Neural progenitor cell (in vitro differentiated cells): ENCODE measurements around the gene SCGB3A1. TPM values are rescaled to one million over a fixed set of nuclear protein-coding genes. Genes with fewer than 3 reads are reported as not detected.

Source experiments
- DNase-seq: peaks from one replicate; pipeline ENCODE4 v3.0.0-alpha.2; 2016; ENCODE audit warnings: low spot score
- H2AFZ ChIP-seq: fragments of 200-600 bp; sonication (generic); replicated peaks from 2 replicates; pipeline ENCODE4 v1.6.1; 2016; ENCODE audit warnings: antibody characterized with exemption
- H3F3A ChIP-seq: fragments of 200-600 bp; sonication (generic); 2 replicates; pipeline ENCODE4 v1.6.1; 2016; ENCODE audit warnings: antibody characterized with exemption, low read depth
- H3K27ac ChIP-seq: fragments of 200-600 bp; sonication (generic); 2 replicates; pipeline ENCODE4 v1.5.1; 2016; ENCODE audit warnings: mild to moderate bottlenecking
- H3K27me3 ChIP-seq: fragments of 200-600 bp; sonication (generic); 2 replicates; pipeline ENCODE4 v1.6.1; 2016; ENCODE audit warnings: mild to moderate bottlenecking, moderate library complexity
- H3K36me3 ChIP-seq: fragments of 200-600 bp; sonication (generic); 2 replicates; pipeline ENCODE4 v1.5.1; 2016
- H3K4me1 ChIP-seq: fragments of 200-600 bp; sonication (generic); 2 replicates; pipeline ENCODE4 v1.6.1; 2016; ENCODE audit warnings: mixed run types
- H3K4me2 ChIP-seq: fragments of 200-600 bp; sonication (generic); 2 replicates; pipeline ENCODE4 v1.6.1; 2016
- H3K4me3 ChIP-seq: fragments of 200-600 bp; sonication (generic); 2 replicates; pipeline ENCODE4 v1.5.1; 2016
- H3K79me2 ChIP-seq: fragments of 200-600 bp; sonication (generic); 2 replicates; pipeline ENCODE4 v1.6.1; 2016; ENCODE audit warnings: low read depth
- H3K9ac ChIP-seq: fragments of 200-600 bp; sonication (generic); 2 replicates; pipeline ENCODE4 v1.6.1; 2016
- H3K9me3 ChIP-seq: fragments of 200-600 bp; sonication (generic); 2 replicates; pipeline ENCODE4 v1.5.1; 2016; ENCODE audit warnings: low read depth
- H4K20me1 ChIP-seq: fragments of 200-600 bp; sonication (generic); 2 replicates; pipeline ENCODE4 v1.6.1; 2016; ENCODE audit warnings: low read depth
- H3K27ac Mint-ChIP-seq: 3 replicates; pipeline ENCODE4 v1.8.0; 2021; ENCODE audit warnings: mixed read lengths
- H3K27me3 Mint-ChIP-seq: 2 replicates; pipeline ENCODE4 v1.8.0; 2022; ENCODE audit warnings: low read depth, mild to moderate bottlenecking, inconsistent platforms, moderate library complexity, mixed read lengths; ENCODE audit not compliant: insufficient read depth
- H3K36me3 Mint-ChIP-seq: 3 replicates; pipeline ENCODE4 v1.8.0; 2021; ENCODE audit warnings: mixed read lengths
- H3K4me1 Mint-ChIP-seq: 3 replicates; pipeline ENCODE4 v1.8.0; 2021; ENCODE audit warnings: mixed read lengths
- H3K4me3 Mint-ChIP-seq: 3 replicates; pipeline ENCODE4 v1.8.0; 2021; ENCODE audit warnings: mild to moderate bottlenecking, moderate library complexity, mixed read lengths
- H3K9me3 Mint-ChIP-seq: 3 replicates; pipeline ENCODE4 v1.8.0; 2020; ENCODE audit warnings: mixed read lengths
- EZH2 ChIP-seq: fragments of 200-600 bp; sonication (generic); IDR thresholded peaks from 2 replicates; pipeline ENCODE4 v1.6.1; 2017; ENCODE audit warnings: antibody characterized with exemption, mild to moderate bottlenecking, moderate library complexity
- EZH2phosphoT487 ChIP-seq: fragments of 200-600 bp; sonication (generic); IDR thresholded peaks from 2 replicates; pipeline ENCODE4 v1.6.1; 2017; ENCODE audit warnings: antibody characterized with exemption
- total RNA-seq: library from RNA; depleted of rRNA; stranded (reverse); fragments of >200 nt; gene quantifications from 2 replicates; pipeline ENCODE4 v1.2.3, GENCODE V29; 2015; ENCODE audit warnings: low replicate concordance
- TF ChIP-seq, protein P1 (sequence below): fragments of 200-600 bp; sonication (generic); IDR thresholded peaks from 2 replicates; pipeline ENCODE4 v1.5.1; 2017; ENCODE audit warnings: antibody characterized with exemption, mild to moderate bottlenecking

SCGB3A1 gene
- total RNA-seq, 1 donor from 2014 or later: not detected

DNA sequence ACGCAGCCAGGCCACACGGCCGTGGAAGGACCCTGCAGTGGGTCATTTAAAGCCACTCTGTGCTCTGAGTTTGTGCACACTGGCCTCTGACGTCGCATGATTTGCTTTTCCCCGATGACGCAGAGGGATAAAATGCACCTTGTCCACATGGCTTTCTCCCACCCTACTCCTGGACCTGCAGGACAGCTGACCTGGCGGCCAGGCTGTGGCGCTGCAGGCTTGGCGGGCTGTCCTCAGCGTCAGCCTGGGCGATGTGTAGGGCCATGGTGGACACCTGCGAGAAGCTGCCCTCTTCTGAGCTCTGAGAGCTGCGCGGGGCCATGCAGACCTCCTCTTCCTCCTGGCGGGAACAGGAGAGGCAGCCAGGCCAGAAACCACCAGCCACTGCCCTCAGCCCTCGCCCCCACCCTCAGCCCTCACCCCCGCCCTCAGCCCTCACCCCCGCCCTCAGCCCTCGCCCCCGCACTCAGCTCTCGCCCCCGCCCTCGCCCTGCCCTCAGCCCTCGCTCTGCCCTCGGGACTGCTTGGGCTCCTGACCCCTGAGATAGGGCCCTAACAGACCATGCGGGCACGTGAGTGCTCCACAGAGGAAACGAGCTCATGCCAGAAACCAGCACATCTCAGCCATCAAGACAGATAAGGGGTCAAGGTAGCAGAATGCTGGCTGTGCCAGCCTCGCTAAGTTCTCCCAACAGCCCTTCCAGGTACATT, 20.0 kb upstream of the SCGB3A1 start:
- Histone ChIP-seq H3K4me3 (no peak overlapping the region), H3K27me3 (no peaks in the 10 kb centered on the region), H3K9ac (no peak overlapping the region), H3K4me2 (no peak overlapping the region), H3K4me1 (no peaks in the 10 kb centered on the region), H3K79me2 (no peaks in the 10 kb centered on the region), H3K9me3 (no peaks in the 10 kb centered on the region), H2AFZ (no peak overlapping the region), H3K27ac (no peak overlapping the region), H4K20me1 (no peaks in the 10 kb centered on the region), H3K36me3 (no peaks in the 10 kb centered on the region), H3F3A (no peaks in the 10 kb centered on the region)
- Mint-ChIP-seq H3K27me3 (no peaks in the 10 kb centered on the region), H3K4me3 (no peak overlapping the region), H3K9me3 (no peaks in the 10 kb centered on the region), H3K27ac (no peak overlapping the region), H3K4me1 (no peaks in the 10 kb centered on the region), H3K36me3 (no peaks in the 10 kb centered on the region)
- DNase-seq: peak; percentile 48
- TF ChIP-seq EZH2: no peak
- TF ChIP-seq, protein P1, sequence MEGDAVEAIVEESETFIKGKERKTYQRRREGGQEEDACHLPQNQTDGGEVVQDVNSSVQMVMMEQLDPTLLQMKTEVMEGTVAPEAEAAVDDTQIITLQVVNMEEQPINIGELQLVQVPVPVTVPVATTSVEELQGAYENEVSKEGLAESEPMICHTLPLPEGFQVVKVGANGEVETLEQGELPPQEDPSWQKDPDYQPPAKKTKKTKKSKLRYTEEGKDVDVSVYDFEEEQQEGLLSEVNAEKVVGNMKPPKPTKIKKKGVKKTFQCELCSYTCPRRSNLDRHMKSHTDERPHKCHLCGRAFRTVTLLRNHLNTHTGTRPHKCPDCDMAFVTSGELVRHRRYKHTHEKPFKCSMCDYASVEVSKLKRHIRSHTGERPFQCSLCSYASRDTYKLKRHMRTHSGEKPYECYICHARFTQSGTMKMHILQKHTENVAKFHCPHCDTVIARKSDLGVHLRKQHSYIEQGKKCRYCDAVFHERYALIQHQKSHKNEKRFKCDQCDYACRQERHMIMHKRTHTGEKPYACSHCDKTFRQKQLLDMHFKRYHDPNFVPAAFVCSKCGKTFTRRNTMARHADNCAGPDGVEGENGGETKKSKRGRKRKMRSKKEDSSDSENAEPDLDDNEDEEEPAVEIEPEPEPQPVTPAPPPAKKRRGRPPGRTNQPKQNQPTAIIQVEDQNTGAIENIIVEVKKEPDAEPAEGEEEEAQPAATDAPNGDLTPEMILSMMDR: peak; percentile 37

DNA sequence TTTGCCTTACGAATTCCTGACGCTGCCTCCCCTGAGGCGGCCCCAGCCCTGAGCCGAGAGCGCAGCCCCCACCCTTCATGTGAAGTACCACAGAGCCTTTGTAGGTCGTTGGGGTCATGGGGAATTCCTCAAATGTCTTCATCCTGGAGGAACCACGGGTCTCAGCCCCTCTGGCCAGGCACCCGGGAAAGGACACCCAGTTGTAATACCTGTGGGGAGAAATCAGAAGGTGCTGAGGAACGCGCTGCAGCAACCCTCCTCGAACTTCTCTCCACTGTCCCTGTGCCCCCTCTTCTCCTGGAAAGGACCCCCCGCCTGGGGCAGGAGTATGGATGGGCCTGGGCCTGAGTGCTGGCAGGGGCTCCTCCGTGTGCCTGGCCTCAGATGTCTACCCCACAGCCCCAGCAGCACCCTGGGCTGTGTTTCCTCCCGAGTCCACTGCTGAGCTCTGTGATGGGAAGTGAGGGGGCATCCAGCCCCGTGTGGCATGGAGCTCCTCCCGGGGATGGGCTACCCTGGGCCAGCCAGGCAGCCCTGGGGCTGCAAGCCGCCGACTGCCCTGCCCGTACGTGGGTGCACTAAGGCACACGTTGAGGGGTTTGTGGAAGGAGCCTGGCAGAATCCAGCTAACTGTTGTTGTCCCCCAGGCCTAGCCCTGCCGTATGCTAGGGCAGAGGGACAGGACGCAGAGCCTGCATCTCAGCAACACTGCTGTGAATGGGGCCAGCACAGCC, 18.7 kb upstream of the SCGB3A1 start:
- DNase-seq: no peak
- Histone ChIP-seq H3K9ac (no peak overlapping the region), H3K4me2 (no peak overlapping the region), H3F3A (no peaks in the 10 kb centered on the region), H2AFZ (no peak overlapping the region), H3K9me3 (no peaks in the 10 kb centered on the region), H4K20me1 (no peaks in the 10 kb centered on the region), H3K27me3 (no peaks in the 10 kb centered on the region), H3K36me3 (no peaks in the 10 kb centered on the region), H3K27ac (no peak overlapping the region), H3K79me2 (no peaks in the 10 kb centered on the region), H3K4me3 (no peak overlapping the region), H3K4me1 (no peaks in the 10 kb centered on the region)
- H3K36me3 Mint-ChIP-seq: no peaks in the 10 kb centered on the region
- no peak for TF ChIP-seq EZH2phosphoT487
- no peak for TF ChIP-seq EZH2
- TF ChIP-seq, protein P1: no peak
- no peak overlapping the region for H3K27ac Mint-ChIP-seq
- H3K4me1 Mint-ChIP-seq: no peaks in the 10 kb centered on the region
- H3K27me3 Mint-ChIP-seq: peaks cover 3% of the 10 kb centered on the region
- H3K4me3 Mint-ChIP-seq: no peak overlapping the region
- H3K9me3 Mint-ChIP-seq: no peaks in the 10 kb centered on the region

DNA sequence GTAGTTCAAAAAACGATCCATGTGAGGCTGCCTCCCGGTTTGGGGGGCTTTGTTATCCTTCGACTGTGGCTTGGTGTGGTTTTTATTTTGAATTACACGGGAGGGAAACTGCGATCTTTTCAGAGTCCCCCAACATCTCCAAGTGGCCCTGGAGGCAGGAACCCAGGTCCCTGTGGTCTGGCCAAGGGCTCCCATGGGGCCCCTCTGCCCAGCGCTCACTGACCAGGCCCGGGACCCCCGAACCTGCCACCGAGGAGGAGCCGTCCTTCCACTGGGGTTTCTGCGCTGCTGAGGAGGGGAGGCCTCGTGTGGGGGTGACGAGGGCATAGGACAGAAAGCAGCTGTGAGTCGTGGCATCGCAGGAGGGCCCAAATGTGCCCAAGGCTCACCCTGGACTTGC, 18.1 kb upstream of the SCGB3A1 start:
- Mint-ChIP-seq H3K4me1 (no peaks in the 10 kb centered on the region), H3K27ac (no peak overlapping the region), H3K27me3 (peaks cover 3% of the 10 kb centered on the region), H3K9me3 (no peaks in the 10 kb centered on the region), H3K36me3 (no peaks in the 10 kb centered on the region), H3K4me3 (no peak overlapping the region)
- Histone ChIP-seq H3K9ac (no peak overlapping the region), H3F3A (no peaks in the 10 kb centered on the region), H3K27me3 (no peaks in the 10 kb centered on the region), H2AFZ (no peak overlapping the region), H3K36me3 (no peaks in the 10 kb centered on the region), H4K20me1 (no peaks in the 10 kb centered on the region), H3K4me1 (no peaks in the 10 kb centered on the region), H3K4me2 (no peak overlapping the region), H3K9me3 (no peaks in the 10 kb centered on the region), H3K4me3 (no peak overlapping the region), H3K27ac (no peak overlapping the region), H3K79me2 (no peaks in the 10 kb centered on the region)
- TF ChIP-seq EZH2: no peak
- no peak for TF ChIP-seq EZH2phosphoT487
- DNase-seq: no peak
